Measurements from ENCODE around the gene KANK2.
"Not testable (repeated sequence)": the region's sequence is repeated elsewhere in the genome, so short reads cannot be mapped to it uniquely, and the experiment has no call there.

Gene KANK2

GRCh38 chr19:11196406-11197287 lies 698 bp downstream of the KANK2 start:
- no peak for DNase-seq (ENCODE audit: low spot score)

DNA sequence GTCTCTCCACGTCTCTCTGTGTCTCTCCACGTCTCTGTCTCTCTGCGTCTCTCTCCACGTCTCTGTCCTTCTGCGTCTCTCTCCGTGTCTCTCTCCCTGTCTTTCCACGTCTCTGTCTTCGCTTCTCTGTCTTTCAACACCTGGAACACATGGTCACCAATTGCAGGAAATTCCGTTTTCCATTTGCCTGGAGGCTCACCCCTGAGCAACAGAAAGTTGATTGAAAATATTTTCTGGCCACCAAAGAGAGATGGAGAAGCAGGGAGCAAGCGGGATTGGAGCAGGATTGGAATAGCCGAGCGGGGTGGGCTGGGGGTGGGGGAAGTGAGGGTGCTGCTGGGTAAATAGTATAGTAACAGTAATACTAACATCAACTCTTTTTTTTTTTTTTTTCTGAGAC lies 1.7 kb downstream of the KANK2 start:
- no peak for DNase-seq (ENCODE audit: low spot score)

DNA sequence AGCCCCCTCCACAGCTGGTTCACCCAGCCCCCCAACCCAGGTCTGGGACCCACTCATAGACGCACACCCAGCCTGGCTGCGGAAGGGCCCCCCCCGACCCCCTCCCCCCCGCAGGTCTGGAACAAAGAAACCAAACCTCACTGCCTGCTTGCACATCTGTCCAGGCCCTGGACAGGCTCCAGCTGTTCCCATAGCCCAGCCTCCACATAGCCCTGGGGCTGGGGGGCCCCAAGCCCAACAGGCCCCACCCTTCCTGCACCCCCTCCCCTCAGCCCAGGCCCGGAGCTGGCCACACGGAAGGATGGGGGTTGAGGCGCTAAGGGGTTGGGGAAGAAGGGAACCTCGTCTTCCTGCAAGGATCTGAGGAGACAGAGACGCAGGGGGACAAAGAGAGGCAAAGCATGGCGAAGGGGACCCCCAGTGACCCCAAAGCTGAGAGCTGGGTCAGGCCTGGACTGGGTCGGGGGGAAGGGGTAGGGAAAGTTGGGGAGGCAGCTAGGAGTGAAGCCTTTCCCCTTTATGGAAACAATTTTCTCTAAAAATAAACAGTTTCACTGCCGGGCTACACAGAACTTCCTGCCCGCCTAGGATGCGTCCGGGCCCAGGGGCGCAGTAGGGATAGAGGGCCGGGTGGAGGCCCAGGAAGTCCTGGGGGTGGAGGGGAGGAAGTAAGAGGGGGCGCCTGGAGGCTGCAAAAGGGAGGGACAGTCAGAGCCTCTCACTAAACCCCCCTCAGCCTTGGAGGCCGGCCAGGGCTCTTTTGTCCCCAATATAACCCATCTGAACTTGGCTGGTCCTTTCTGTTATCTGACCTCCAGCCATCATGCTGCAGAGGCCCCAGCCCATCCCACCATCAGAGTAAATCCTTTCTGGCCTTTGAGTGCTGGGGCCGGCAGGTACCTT lies 2.4 kb downstream of the KANK2 start:
- no peak for DNase-seq (ENCODE audit: low spot score)

DNA sequence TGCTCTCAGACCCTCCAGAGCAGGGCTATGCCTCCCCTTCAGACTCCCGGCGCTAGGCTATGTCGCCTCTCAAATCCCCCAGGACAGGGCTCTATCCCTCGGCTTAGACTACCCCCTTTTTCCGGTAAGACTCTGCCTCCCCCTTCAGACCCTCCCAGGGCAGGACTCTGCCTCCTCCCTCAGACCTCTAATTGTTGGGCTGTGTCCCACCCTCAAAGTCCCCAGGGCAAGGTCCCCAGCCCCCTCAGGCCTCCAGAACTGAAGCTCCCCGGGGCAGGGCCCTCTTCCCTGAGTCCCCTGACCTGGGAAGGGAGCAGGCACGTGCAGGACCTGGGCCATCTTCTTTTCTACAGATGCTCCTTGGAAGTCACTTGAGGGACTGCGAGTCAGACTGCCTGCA lies 3.2 kb downstream of the KANK2 start:
- no peak for DNase-seq (ENCODE audit: low spot score)

DNA sequence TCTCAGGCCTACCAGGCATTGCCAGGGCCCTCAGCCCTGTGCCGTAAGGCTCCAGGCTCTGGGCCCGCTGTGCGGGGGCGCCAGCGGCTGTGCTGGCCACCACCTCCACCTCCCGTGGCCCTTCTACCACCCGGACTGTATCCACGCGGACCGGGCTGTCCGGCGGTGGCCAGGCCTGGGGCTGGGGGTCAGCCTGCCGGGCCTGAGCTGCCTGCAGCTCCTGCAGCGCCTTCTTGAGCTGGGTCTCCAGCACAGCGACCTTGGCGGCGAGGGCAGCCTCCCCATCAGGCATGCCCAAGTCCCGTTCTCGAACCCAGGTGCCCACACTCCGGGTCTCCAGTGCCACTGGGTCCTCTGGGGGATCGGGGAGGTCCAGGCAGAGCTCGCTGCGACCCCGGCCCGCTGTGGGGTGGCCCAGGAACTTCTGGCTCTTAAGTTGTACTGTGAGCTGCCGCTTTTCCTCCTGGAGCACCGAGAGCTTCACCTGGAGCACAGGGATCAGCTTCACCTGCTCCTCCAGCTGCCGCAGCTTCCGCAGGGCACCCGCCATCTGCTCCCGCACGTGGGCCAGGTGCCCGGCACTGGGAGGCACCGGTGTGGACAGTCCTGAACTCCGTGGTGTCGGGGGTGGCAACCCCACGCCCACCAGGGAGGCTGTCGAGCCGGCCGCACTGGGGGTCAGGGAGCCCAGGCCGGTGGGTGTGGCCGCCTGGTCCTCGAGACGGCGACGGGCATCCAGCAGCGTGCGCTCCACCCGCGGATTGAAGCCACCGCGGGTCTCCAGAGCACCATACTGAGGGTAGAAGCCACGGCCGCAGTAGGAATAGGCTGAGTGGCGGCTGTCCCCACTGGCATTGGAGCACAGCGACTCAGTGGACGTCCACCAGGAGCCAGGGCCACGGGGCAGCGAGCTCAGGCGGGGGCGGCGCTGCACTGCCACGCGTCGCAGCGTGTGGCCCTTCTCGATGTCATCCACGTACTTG lies 4.1 kb downstream of the KANK2 start:
- DNase-seq (ENCODE audit: low spot score) = no peak

DNA sequence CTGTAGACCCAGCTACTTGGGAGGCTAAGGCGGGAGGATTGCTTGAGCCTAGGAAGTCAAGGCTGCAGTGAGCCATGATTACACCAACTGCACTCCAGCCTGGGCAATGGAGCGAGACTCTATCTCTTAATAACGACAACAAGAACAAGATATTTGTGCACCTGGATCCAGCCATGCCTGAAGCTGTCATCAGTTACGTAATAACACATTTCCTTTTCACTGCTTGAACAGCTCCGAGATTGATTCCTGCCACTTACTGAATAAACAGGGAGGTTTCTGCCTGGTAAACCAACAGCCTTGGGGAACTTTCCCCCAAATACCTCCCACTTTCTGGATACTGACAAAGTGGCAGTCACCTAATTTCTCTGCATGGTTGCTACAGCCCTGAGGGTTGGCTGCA lies 5.4 kb downstream of the KANK2 start:
- no peak for DNase-seq (ENCODE audit: low spot score)

GRCh38 chr19:11191273-11191755 lies 6.0 kb downstream of the KANK2 start:
- DNase-seq (ENCODE audit: low spot score) = no peak

DNA sequence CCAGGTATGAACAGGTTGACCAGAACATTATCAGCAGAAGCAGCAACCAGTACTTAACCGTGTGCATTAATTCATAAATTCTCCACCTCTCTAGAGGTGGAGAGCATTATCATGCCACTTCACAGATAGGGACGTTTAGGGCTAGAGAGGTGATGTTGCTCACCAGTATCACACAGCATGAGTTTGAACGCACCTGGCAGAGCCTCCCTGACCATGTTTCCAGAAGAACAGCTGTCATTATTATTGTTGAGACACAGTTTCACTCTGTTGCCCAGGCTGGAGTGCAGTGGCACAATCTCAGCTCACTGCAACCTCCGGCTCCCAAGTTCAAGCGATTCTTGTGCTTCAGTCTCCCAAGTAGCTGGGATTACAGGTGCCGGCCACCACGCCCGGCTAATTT lies 6.8 kb downstream of the KANK2 start:
- DNase-seq (ENCODE audit: low spot score) = no peak

DNA sequence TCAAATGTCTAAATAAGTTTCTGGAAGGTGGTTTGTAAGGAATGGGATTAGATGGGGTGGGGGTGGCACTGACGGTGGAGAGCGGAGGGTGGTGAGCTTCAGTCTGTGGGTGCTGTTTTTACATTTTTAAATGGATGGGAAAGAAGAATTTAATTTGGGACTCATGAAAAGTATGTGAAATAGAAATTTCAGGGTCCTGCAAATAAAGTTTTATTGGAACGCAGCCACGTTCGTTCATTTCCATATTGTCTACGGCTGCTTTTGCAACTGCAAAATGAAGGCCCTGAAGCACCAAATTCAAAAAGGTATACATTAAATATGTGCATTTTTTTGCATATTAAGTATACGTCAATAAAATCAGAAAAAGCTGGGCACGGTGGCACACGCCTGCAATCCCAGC lies 9.9 kb downstream of the KANK2 start:
- no peak for DNase-seq (ENCODE audit: low spot score)

DNA sequence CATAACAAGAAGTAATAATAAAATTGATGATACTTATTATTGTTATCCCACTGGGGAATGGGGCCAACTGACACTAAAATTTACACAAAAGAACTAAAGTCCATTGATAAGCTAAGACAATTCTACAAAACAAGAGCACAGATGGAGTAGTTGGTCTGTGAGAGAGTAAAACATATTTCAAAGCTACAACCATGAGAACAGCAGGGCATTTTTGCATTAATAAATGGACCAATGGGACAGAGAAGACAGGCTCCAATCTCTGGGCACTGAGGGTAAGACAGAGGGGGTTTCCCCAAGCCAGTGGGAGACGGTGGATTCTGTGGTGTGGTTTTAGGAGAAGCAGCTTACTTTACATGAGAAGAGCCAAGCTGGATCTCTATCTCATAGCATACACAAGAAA lies 14.4 kb downstream of the KANK2 start:
- no peak for DNase-seq (ENCODE audit: low spot score)

DNA sequence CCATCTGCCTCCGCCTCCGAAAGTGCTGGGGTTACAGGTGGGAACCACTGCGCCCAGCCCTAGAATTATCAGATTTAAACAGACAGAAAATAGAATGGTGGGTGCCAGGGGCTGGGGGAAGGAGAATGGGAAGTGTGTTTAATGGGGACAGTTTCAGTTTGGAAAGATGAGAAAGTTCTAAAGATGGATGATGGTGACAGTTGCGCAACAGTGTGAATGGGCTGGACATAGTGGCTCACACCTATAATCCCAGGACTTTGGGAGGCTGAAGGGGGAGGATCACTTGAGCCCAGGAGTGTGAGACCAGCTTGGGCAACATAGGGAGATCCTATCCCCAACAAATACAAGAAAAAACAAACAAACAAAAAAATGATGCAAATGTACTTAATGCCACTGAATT lies 15.9 kb downstream of the KANK2 start:
- DNase-seq (ENCODE audit: low spot score) = no peak

DNA sequence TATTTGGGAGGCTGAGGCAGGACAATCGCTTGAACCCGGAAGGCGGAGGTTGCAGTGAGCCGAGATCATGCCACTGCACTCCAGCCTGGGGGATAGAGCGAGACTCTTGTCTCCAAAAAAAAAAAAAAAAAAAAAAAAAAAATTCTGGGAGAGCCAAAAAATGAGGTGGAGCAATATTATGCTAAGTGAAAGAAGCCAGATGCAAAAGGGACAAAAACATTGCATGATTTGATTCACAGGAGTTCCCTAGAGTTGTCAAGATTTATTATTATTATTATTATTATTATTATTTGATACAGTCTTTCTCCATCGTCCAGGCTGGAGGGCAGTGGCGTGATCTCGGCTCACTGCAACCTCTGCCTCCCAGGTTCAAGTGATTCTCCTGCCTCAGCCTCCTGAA lies 16.4 kb downstream of the KANK2 start:
- not testable (repeated sequence) for DNase-seq (ENCODE audit: low spot score)

- DNase-seq (ENCODE audit: low spot score) = no peak
Measured at GRCh38 chr19:11180346-11180745, 17.0 kb downstream of the KANK2 start.

- DNase-seq (ENCODE audit: low spot score) = no peak
Measured at GRCh38 chr19:11179716-11180297, 17.5 kb downstream of the KANK2 start.

GRCh38 chr19:11179145-11179465 lies 18.2 kb downstream of the KANK2 start:
- not testable (repeated sequence) for DNase-seq (ENCODE audit: low spot score)

- no peak for DNase-seq (ENCODE audit: low spot score)
Measured at GRCh38 chr19:11177592-11177991, 19.8 kb downstream of the KANK2 start.

DNA sequence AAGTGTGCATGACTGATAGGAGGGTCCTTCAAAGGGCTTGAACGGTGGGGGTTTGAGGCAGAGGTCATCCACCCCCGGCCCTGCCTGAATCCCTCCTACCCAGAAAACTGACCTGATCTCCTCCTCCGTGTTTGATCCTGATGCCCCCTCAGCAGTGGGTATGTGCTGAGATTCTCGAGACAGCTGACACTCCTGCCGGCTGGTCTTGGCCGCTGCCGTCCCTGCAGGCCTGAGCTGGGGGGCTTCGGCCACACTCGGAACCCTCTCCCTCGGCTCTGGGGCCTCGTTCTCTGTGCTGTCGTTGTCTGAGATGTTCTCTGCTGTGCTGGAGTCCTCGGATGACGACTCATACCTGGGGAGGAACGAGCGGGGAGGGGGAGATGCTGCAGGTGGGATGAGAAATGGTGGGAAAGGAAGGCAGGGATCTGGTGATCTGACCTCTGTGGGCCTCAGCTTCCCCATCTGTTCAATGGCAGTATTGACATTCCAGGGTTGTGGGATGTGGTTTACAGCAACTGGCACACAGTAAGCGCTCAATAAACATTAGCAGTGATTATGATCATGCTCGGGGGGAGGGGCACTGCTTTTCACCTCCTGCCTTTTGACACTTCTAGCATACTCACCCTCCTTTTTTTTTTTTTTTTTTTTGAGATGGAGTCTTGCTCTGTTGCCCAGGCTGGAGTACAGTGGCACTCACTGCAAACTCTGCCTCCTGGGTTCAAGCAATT lies 20.7 kb downstream of the KANK2 start:
- DNase-seq (ENCODE audit: low spot score) = no peak

DNA sequence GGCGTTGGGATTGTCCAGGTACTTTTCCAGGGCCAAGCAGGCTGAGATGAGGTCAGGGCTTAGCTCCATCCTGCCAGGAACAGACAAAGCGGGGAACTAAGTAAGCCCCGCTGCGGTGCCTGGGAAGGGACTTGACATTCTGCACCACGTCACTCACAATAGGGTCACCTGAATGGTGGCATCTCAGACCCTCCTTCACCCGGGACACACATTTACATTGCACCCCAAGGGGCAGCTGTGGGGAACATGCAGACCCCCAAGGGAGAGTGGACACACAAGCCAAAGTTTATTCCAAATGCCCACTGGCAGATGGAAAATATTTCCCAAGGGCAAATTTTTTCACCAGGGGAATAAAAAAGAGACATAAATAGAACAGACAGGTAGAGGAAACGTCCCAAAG lies 21.4 kb downstream of the KANK2 start:
- no peak for DNase-seq (ENCODE audit: low spot score)

GRCh38 chr19:11174336-11174735 lies 23.0 kb downstream of the KANK2 start:
- no peak for DNase-seq (ENCODE audit: low spot score)

GRCh38 chr19:11173516-11174155 lies 23.7 kb downstream of the KANK2 start:
- DNase-seq (ENCODE audit: low spot score) = no peak

All from HuH-7 (cell line).